Neural crest cell (in vitro differentiated cells): Measurements from ENCODE around the gene PTH1R. TPM values are rescaled to one million over a fixed set of nuclear protein-coding genes. Genes with fewer than 3 reads are reported as not detected.
A peak's percentile ranks its signal among the peaks of the same experiment; 100 is the strongest.

Experiments used
- DNase-seq: peaks from one replicate; pipeline ENCODE4 v3.0.0; 2021; ENCODE audit warnings: low read depth, mixed read lengths, low spot score
- H3K27ac Mint-ChIP-seq: one replicate; pipeline ENCODE4 v1.8.0; 2021; ENCODE audit warnings: mild to moderate bottlenecking, mixed read lengths; ENCODE audit not compliant: unreplicated experiment
- H3K27me3 Mint-ChIP-seq: 2 replicates; pipeline ENCODE4 v1.8.0; 2021; ENCODE audit warnings: low read depth, mild to moderate bottlenecking, mixed read lengths
- H3K36me3 Mint-ChIP-seq: 2 replicates; pipeline ENCODE4 v1.8.0; 2021; ENCODE audit warnings: low read depth, mild to moderate bottlenecking, mixed read lengths
- H3K4me1 Mint-ChIP-seq: 2 replicates; pipeline ENCODE4 v1.8.0; 2021; ENCODE audit warnings: mixed read lengths
- H3K4me3 Mint-ChIP-seq: one replicate; pipeline ENCODE4 v1.8.0; 2021; ENCODE audit warnings: mild to moderate bottlenecking, mixed read lengths
- H3K9me3 Mint-ChIP-seq: 2 replicates; pipeline ENCODE4 v1.8.0; 2021; ENCODE audit warnings: mixed read lengths
- total RNA-seq: library from RNA; stranded (reverse); gene quantifications from 2 replicates; pipeline ENCODE4 v1.2.1, GENCODE V29; 2021
- TF ChIP-seq, protein P1 (sequence below): fragments of 200-600 bp; sonication (generic); conservative IDR thresholded peaks from 2 replicates; pipeline ENCODE4 v1.5.0; 2021; ENCODE audit warnings: antibody characterized with exemption, mild to moderate bottlenecking

The PTH1R gene
- total RNA-seq, 1 donor from 2014 or later, result 0.14 TPM

GRCh38 chr3:46850468-46850779 lies 27.1 kb upstream of the PTH1R start:
- H3K4me3 Mint-ChIP-seq, result no peak overlapping the region
- H3K27me3 Mint-ChIP-seq, result no peaks in the 10 kb centered on the region
- TF ChIP-seq, protein P1, sequence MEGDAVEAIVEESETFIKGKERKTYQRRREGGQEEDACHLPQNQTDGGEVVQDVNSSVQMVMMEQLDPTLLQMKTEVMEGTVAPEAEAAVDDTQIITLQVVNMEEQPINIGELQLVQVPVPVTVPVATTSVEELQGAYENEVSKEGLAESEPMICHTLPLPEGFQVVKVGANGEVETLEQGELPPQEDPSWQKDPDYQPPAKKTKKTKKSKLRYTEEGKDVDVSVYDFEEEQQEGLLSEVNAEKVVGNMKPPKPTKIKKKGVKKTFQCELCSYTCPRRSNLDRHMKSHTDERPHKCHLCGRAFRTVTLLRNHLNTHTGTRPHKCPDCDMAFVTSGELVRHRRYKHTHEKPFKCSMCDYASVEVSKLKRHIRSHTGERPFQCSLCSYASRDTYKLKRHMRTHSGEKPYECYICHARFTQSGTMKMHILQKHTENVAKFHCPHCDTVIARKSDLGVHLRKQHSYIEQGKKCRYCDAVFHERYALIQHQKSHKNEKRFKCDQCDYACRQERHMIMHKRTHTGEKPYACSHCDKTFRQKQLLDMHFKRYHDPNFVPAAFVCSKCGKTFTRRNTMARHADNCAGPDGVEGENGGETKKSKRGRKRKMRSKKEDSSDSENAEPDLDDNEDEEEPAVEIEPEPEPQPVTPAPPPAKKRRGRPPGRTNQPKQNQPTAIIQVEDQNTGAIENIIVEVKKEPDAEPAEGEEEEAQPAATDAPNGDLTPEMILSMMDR, result no peak
- no peak for DNase-seq
- H3K27ac Mint-ChIP-seq, result peak overlapping the region; percentile 27
- no peaks in the 10 kb centered on the region for H3K9me3 Mint-ChIP-seq
- H3K36me3 Mint-ChIP-seq, result no peaks in the 10 kb centered on the region
- H3K4me1 Mint-ChIP-seq, result peaks cover 14% of the 10 kb centered on the region

GRCh38 chr3:46851364-46852333 lies 25.9 kb upstream of the PTH1R start:
- H3K4me3 Mint-ChIP-seq, result no peak overlapping the region
- peaks cover 14% of the 10 kb centered on the region for H3K4me1 Mint-ChIP-seq
- TF ChIP-seq, protein P1, result no peak
- no peaks in the 10 kb centered on the region for H3K27me3 Mint-ChIP-seq
- H3K36me3 Mint-ChIP-seq, result no peaks in the 10 kb centered on the region
- no peaks in the 10 kb centered on the region for H3K9me3 Mint-ChIP-seq
- H3K27ac Mint-ChIP-seq, result no peak overlapping the region
- no peak for DNase-seq

DNA sequence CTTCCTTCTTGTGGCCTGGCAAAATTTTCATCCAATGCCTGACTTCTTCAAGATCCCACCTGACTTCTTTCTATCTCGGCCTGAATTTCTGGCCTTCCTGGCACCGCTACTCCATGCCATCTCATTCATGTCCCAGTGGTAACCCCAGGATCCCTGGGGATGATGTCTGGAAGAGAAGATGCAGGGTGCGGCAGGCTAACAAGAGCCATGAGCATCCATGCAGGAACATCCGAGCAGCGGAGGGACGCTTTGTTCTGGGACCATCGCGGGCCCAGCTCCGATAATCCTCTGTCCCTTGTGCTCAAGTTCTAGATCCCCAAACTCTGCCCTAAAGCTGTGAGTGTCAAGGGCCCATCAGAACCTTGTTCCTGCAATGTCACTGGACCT lies 25.2 kb upstream of the PTH1R start:
- TF ChIP-seq, protein P1, result no peak
- H3K27me3 Mint-ChIP-seq, result no peaks in the 10 kb centered on the region
- no peaks in the 10 kb centered on the region for H3K36me3 Mint-ChIP-seq
- H3K9me3 Mint-ChIP-seq, result no peaks in the 10 kb centered on the region
- H3K4me3 Mint-ChIP-seq, result no peak overlapping the region
- peak overlapping the region; percentile 1 for H3K27ac Mint-ChIP-seq
- DNase-seq, result no peak
- peaks cover 14% of the 10 kb centered on the region for H3K4me1 Mint-ChIP-seq

DNA sequence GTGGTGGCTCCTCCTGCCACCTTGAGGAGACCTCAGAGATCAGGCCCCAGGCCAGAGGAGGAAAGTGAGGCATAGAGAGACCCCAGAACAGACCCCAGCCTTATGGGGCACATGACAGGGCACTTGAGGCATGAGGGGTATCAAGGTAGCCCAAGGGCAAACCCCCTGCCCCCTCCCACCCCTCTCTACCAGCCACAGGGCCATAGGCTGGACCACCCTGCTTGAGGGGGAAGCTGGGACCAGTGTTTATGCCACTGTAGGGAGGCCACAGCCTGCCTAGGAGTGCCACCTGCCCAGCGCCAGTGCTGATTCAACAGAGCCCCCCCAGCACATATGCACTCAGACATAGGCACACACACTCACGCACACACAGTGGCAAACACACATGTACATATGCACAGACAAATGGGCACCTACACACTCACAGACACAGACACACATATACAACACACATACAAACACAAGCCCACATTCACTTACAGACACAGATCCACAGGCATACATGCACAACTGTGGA lies 24.6 kb upstream of the PTH1R start:
- no peak for DNase-seq
- peaks cover 14% of the 10 kb centered on the region for H3K4me1 Mint-ChIP-seq
- no peaks in the 10 kb centered on the region for H3K9me3 Mint-ChIP-seq
- no peaks in the 10 kb centered on the region for H3K27me3 Mint-ChIP-seq
- no peak overlapping the region for H3K4me3 Mint-ChIP-seq
- H3K27ac Mint-ChIP-seq, result no peak overlapping the region
- no peaks in the 10 kb centered on the region for H3K36me3 Mint-ChIP-seq
- TF ChIP-seq, protein P1, result no peak

DNA sequence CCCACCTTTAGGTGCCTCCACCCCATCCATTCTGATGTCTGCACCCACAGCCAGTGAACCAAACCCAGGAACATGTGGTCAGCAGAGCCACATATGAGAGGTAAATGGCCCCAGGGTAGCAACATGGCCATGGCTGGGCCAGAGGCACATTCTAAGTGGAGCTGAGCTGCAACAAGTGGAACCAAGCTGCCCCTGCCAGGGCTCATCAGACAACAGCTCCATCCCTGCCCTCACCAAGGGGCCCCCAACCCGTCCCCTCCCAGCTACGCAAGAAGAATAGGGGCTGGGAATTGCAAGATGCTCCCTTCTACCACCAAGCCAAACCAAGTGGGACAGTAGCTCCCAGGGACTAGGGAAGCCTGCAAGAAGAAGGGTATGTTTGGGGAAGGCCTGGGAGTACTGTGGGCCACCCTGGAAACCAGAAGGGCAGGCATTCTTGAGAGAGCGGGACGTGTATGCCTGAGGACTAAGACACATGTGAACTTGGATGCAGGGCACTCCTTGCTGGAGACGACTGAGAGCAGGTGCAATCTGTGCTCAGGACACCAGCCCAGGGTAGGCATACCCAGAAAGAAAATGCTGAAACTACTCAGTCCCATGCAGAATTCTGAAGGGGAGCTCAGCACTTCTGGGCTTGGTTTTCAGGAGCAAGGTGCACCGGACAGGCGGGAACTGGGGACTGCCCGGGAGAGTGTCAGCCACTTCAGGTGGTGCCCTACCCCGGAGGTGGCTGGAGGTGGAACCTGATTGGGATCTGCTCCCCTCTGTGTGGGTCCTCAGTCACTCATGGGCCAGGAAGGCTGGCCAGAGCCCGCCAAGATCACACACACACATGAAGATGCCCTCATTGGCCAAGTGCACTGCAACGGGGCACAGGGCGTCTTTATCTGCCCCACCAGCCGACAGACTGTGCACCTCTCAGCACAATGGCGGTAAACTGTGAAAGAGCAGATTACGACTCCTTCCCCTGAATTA lies 23.8 kb upstream of the PTH1R start:
- DNase-seq, result no peak
- peaks cover 8% of the 10 kb centered on the region for H3K4me1 Mint-ChIP-seq
- no peaks in the 10 kb centered on the region for H3K27me3 Mint-ChIP-seq
- no peak overlapping the region for H3K27ac Mint-ChIP-seq
- H3K9me3 Mint-ChIP-seq, result no peaks in the 10 kb centered on the region
- no peak overlapping the region for H3K4me3 Mint-ChIP-seq
- TF ChIP-seq, protein P1, result no peak
- H3K36me3 Mint-ChIP-seq, result no peaks in the 10 kb centered on the region
